ENCODE measurements around the gene SNCG.
"Not testable (repeated sequence)": the region's sequence is repeated elsewhere in the genome, so short reads cannot be mapped to it uniquely, and the experiment has no call there.

Gene SNCG

DNA sequence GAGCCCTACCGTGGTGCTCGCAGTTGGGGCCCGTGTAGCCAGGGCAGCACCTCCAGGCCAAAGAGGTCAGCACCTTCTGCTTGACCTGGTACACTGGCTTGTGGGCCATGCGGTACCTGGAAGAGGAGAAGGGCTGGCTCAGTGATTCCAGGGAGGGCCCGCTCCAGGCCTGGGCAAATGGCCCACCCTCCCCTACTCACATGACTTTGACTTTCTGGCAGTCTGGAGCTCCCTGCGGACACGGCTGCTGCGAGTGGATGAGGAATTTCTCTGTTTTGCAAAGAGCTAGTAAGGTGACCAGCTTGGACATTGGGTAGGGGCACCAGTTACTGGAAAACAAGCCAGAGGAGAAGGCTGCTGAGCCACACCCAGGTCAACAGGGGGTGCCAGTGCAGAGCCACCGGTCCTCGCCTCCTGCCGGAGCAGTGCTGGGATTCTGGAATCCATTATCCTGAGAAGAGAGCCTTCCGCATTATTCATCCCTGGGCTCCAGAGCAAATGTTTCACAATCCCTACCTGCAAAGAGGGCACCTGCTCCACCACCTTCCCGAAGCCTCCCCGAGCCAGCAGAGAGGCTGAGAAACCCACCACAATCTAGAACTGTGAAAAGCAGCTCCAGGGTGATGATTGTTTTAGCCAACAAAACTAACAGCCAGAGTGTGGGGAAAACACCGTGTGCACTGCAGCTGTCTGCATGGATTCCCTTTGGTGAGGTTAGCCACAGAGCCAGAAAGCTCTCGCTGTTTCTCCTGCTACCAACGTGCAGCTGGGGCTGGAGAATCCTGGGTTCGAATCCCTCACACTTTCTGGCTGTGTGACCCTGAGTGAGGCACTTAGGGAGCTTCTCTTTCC, 12.8 kb upstream of the SNCG start:
- peak; percentile 37 for DNase-seq (ENCODE audit: low spot score)

GRCh38 chr10:86946213-86947155, 11.9 kb upstream of the SNCG start:
- no peak for DNase-seq (ENCODE audit: low spot score)

- DNase-seq (ENCODE audit: low spot score) = not testable (repeated sequence)
These were observed 10.6 kb upstream of the SNCG start for GRCh38 chr10:86947806-86948205.

DNA sequence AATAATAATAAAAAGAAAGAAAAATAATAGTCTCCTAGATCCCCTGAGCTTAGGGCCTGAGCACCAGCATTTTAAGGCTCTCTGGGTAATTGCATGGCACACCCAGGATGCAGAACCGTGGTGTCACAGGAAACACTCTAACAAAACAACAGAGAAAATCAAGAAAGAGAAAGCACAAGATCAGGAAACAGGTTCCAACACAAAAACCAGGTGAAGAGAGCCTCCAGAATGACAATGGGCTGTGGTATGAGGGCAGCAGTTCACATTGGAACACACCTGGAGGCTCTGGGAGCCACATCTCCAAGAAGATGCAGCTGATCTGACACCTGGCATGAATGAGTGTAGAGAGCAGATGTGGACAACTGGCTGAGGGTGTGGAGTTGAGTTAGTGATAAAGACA, 8.1 kb upstream of the SNCG start:
- DNase-seq (ENCODE audit: low spot score) = no peak

GRCh38 chr10:86951184-86951761, 7.1 kb upstream of the SNCG start:
- no peak for DNase-seq (ENCODE audit: low spot score)

DNA sequence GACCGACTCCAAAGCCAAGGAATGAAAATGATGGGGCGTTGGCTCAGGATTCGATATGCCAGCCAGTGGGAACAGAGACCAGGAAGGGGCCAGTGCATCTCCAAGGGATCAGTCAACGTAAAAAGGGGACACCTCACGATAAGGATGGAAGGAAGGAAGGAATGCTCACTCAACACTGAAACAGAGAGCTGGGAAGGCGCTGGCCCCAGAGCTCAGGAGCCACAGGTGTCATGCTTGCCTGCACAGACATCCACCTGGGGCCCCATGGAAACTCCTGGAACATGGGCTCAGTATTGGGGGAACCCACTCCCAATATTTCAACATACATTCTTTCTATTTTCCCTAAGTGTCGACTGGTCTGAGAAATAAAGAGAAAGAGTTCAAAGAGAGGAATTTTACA, 6.3 kb upstream of the SNCG start:
- no peak for DNase-seq (ENCODE audit: low spot score)

- not testable (repeated sequence) for DNase-seq (ENCODE audit: low spot score)
These were observed 5.7 kb upstream of the SNCG start for GRCh38 chr10:86952697-86953096.

GRCh38 chr10:86953747-86954680, 4.4 kb upstream of the SNCG start:
- peak; percentile 26 for DNase-seq (ENCODE audit: low spot score)

DNA sequence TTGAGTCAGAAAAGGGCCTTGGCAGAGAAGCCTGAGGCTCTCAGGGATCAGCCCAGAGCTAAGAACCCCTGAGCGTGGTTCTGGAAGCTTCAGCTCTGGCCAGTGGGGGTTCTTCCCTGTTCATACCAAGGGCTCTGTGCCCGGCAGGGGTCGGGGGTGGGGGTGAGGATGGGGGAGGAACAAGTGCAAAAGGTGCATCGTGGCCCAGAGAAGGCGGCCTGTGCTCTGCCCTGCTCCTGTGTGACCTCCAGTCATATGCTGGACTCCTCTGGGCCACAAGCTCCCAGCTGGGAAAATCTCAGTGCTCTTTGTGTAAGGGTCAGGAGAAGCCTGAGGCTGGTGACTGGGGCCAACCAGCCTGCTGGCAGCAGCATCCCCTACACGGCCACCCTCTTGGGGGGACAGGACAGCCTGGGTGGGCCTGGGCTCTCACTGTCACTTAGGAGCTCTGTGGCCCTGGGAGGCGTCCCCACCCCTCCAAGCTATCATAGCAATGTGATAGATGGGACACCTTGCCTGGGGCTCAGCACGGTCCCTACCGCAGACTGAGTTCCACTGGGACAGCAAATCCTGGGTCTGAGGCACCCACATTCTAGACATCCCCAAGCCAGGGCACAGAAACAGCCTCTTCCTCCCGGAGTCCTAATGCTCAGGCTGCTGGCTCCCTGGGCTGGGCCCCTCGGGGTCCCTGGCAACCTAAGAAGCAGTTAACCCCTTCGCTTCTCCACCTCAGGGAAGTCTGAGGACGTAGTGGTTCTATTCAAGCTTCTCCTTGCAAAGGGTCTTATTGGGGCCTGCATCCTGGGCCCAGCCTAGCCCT, 3.5 kb upstream of the SNCG start:
- no peak for DNase-seq (ENCODE audit: low spot score)

DNA sequence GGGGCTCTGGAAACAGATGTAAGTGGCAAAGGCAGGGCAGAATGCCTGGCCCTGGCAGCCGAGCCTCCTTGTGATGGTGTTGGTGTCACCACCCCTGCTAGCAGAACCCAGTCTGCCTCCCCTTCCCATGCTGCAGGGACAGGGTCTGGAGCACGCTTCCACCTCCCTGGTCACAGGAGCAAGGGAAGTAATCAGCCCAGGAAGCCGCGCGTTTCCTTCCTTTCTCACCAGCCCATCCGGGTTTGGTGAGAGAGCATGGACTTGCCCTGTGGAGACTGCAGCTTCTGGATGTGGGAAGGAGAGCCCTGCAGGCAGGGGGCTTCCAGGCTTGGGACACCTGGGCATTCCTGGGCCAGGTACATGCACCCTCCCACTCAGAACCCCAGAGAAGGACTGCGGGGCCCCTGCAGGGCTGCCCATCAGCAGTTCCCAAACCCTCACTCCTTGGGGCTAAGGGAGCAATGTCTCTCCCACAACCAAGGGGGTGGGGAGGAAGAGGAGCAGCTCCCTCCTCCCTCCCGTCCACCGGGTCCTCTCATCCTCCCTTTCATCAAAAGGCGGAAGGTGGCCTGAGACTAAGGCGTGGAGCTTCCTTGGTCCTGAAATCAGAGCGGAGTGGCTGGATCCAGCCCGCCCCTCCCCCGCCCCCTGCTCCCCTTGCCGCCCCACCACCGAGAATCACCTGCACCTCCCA, 2.8 kb upstream of the SNCG start:
- no peak for DNase-seq (ENCODE audit: low spot score)

- no peak for DNase-seq (ENCODE audit: low spot score)
These were observed 2.1 kb upstream of the SNCG start for GRCh38 chr10:86956195-86956847.

DNA sequence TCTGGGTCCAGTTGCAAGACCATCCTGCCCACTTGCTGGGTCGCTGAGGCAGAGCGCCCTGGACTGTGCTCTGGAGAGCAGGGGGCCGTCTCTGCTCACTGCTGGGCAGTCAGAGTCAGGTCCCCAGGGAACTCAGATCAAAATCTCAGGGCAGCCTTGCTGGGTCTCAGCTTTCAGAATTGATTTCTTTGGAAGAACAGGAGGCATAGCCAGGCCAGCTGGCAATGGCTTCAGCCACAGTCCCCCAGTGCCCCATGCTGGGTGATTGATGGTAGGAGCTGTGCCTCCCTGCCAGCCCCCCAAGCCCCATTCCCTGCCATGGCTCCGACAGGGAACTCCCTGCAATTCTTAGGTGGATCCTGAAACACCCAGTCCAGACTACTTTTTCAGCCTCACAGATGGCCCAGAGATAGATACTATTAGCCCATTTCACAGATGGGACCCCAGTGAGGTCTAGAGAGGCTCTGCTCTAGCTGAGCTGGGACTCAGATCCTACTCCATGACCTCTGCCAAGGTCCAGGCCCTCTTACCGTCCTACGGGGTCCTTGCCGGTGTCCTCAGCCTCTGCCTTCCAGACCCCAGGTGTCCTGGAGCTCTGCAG, 1.5 kb upstream of the SNCG start:
- no peak for DNase-seq (ENCODE audit: low spot score)

GRCh38 chr10:86957471-86958115, 806 bp upstream of the SNCG start, which contains the start of gene MMRN2:
Gene MMRN2, minus strand, starts transcription at chr10:86957615. Its CDS starts 74 bp downstream, at chr10:86957541.
- DNase-seq (ENCODE audit: low spot score) = no peak

- peak; percentile 65 for DNase-seq (ENCODE audit: low spot score)
These were observed 720 bp downstream of the SNCG start for GRCh38 chr10:86958901-86959736.

- DNase-seq (ENCODE audit: low spot score) = no peak
These were observed 1.3 kb downstream of the SNCG start for GRCh38 chr10:86959737-86960002.

GRCh38 chr10:86960003-86960862, 1.8 kb downstream of the SNCG start:
- peak; percentile 85 for DNase-seq (ENCODE audit: low spot score)

Measured in AG20443 (cell line).